Measurements from ENCODE around the gene RAB8A. TPM values are rescaled to one million over a fixed set of nuclear protein-coding genes. Genes with fewer than 3 reads are reported as not detected.
A peak's percentile ranks its signal among the peaks of the same experiment; 100 is the strongest.

Gene RAB8A
- total and polyA plus RNA-seq, 9 of the 15 experiments (the other 6 are each of a cell fraction or from before 2014, with no cell fraction given): 11.2 to 102 (median 53.2) TPM

GRCh38 chr19:16066611-16067104 lies 45.0 kb upstream of the RAB8A start (continued):
- no peak for TF ChIP-seq ELK3 (CRISPR knock-in tag; IDR thresholded peaks at IDR 0.05)
- TF ChIP-seq AFF4 (CRISPR knock-in tag; IDR thresholded peaks at IDR 0.05): no peak
- TF ChIP-seq ZFP1 (CRISPR knock-in tag; IDR thresholded peaks at IDR 0.05): no peak
- TF ChIP-seq ZEB2 (IDR thresholded peaks at IDR 0.05): peak; percentile 36; the same call in 1 of the 2 replicates
- TF ChIP-seq ZNF785 (CRISPR knock-in tag; IDR thresholded peaks at IDR 0.05): no peak
- no peak for TF ChIP-seq ILK (tag; IDR thresholded peaks at IDR 0.05; ENCODE audit: borderline replicate concordance, low read depth)
- no peak for TF ChIP-seq FOXJ3 (CRISPR knock-in tag; IDR thresholded peaks at IDR 0.05)
- no peak for TF ChIP-seq RUNX1 (IDR thresholded peaks at IDR 0.05; ENCODE audit: low read depth)
- no peak for TF ChIP-seq SLC30A9 (CRISPR knock-in tag; IDR thresholded peaks at IDR 0.05)
- TF ChIP-seq ZNF780A (CRISPR knock-in tag; IDR thresholded peaks at IDR 0.05): no peak
- no peak for TF ChIP-seq SRSF7 (optimal IDR thresholded peaks at IDR 0.05; ENCODE audit: low read depth, low read length)
- TF ChIP-seq HDGF (IDR thresholded peaks at IDR 0.05): peak; percentile 94; the same call in 1 of the 2 replicates
- no peak for TF ChIP-seq TFE3 (CRISPR knock-in tag; IDR thresholded peaks at IDR 0.05)
- TF ChIP-seq GTF2B (IDR thresholded peaks at IDR 0.05; ENCODE audit: extremely low read depth, insufficient read length): no peak
- TF ChIP-seq MYC (IDR thresholded peaks at IDR 0.05; ENCODE audit: low read depth, low read length): 0 out of 2 replicates have a peak, but pooled peaks have one; percentile 15
- no peak for TF ChIP-seq MYC (CRISPR knock-in tag; IDR thresholded peaks at IDR 0.05; ENCODE audit: borderline replicate concordance, low read depth)
- TF ChIP-seq TCF7L2 (IDR thresholded peaks at IDR 0.05; ENCODE audit: low read depth, low read length): no peak
- no peak for TF ChIP-seq HMGN3 (IDR thresholded peaks at IDR 0.05; ENCODE audit: borderline replicate concordance, extremely low read depth, insufficient read length, low read depth, low read length)
- TF ChIP-seq RBM25 (IDR thresholded peaks at IDR 0.05; ENCODE audit: low read depth, low read length, severe bottlenecking): peak; percentile 95
- no peak for TF ChIP-seq ERF (CRISPR knock-in tag; IDR thresholded peaks at IDR 0.05)
- TF ChIP-seq PCBP1 (IDR thresholded peaks at IDR 0.05; ENCODE audit: low read depth, low read length, poor library complexity, severe bottlenecking): no peak
- TF ChIP-seq TAF15 (IDR thresholded peaks at IDR 0.05; ENCODE audit: low read depth, low read length): no peak
- TF ChIP-seq HNRNPH1 (optimal IDR thresholded peaks at IDR 0.05; ENCODE audit: low read depth, low read length): no peak
- no peak for TF ChIP-seq CTBP1 (IDR thresholded peaks at IDR 0.05; ENCODE audit: borderline replicate concordance)
